Measurements from ENCODE around the gene CHMP1A.
"Not testable (repeated sequence)": the region's sequence is repeated elsewhere in the genome, so short reads cannot be mapped to it uniquely, and the experiment has no call there.

The CHMP1A gene

DNA sequence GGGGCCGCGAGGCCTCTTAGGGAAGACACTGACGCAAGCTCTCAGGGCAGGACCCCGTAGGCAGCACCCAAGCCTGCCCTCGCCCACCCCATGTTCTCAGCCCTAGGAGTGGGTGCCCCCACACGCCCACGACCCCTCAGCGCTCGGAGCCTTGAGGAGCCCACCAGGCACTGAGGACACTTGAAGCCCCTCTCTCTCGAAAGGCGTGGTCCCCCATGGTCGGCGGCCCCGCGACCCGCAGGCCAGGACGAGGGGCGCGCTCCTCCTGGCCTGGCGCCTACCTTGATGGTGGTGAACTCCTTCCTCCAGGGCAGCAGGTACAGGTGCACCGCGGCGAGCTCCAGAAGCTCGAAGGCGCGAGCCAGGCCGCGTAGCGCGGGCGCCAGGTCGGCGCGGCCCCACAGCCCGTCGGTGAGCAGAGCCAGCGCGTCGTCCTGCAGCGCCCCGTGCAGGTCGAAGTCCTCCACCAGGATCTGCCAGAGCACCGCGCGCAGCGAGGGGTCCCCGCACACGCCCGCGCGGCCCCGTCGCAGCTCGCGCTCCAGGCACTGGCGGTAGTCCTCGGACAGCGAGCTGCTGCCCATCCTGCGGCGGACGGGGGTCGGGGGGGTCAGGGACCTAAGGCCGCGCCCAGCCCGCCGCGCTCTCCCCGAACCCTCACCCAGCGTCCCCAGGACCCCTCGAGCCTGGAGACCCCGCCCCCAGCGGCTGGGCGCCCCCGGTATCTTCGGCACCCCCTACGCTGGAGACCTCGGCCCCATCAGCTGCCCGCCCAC, 43.3 kb upstream of the CHMP1A start:
- TF ChIP-seq, protein P1, sequence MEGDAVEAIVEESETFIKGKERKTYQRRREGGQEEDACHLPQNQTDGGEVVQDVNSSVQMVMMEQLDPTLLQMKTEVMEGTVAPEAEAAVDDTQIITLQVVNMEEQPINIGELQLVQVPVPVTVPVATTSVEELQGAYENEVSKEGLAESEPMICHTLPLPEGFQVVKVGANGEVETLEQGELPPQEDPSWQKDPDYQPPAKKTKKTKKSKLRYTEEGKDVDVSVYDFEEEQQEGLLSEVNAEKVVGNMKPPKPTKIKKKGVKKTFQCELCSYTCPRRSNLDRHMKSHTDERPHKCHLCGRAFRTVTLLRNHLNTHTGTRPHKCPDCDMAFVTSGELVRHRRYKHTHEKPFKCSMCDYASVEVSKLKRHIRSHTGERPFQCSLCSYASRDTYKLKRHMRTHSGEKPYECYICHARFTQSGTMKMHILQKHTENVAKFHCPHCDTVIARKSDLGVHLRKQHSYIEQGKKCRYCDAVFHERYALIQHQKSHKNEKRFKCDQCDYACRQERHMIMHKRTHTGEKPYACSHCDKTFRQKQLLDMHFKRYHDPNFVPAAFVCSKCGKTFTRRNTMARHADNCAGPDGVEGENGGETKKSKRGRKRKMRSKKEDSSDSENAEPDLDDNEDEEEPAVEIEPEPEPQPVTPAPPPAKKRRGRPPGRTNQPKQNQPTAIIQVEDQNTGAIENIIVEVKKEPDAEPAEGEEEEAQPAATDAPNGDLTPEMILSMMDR (IDR thresholded peaks at IDR 0.05; ENCODE audit: insufficient read depth, low read length, poor library complexity, severe bottlenecking): no peak
- DNase-seq (ENCODE audit: extremely low read depth, insufficient read length): peak; percentile 76
- Histone ChIP-seq H3K36me3 (ENCODE audit: control insufficient read depth, insufficient read depth, low read length) (peaks cover 1% of the 10 kb centered on the region; the same call in 1 of the 2 replicates), H3K27me3 (replicated peaks; ENCODE audit: control insufficient read depth, insufficient read depth, low read length) (no peaks in the 10 kb centered on the region), H3K4me3 (replicated peaks; ENCODE audit: low read depth, low read length) (peak overlapping the region; percentile 66)

DNA sequence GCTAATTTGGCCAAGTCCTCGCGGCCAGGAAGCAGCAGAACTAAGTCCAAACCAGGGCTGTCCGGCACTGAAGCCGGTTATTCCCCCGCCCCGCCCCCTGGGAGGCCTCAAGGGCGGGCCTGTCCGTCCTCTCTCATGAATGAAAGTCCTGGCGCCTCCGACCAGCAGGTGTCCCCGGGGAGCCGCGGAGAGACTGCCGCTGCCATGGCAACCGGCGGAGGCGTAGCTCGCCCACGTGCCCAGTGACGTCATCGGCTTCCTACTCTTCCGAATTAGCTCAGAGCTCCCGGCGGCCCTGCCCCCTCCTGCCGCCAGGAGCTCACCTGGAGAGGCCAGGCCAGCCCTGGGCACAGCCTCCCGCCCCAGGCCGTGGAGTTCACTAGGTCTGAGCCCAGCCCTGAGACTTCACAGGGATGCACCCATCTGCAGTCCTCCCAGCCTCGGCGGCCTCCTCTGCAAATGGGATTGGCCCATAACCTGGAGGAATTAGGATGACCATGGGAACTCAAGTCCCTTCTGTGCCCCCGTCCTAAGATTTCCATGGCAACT, 42.7 kb upstream of the CHMP1A start:
- DNase-seq (ENCODE audit: extremely low read depth, insufficient read length): peak; percentile 94
- Histone ChIP-seq H3K4me3 (replicated peaks; ENCODE audit: low read depth, low read length) (peak overlapping the region; percentile 66), H3K36me3 (ENCODE audit: control insufficient read depth, insufficient read depth, low read length) (peaks cover 3% of the 10 kb centered on the region), H3K27me3 (replicated peaks; ENCODE audit: control insufficient read depth, insufficient read depth, low read length) (no peaks in the 10 kb centered on the region)
- TF ChIP-seq, protein P1 (IDR thresholded peaks at IDR 0.05; ENCODE audit: insufficient read depth, low read length, poor library complexity, severe bottlenecking): peak; percentile 88

GRCh38 chr16:89699629-89700099, 42.2 kb upstream of the CHMP1A start:
- not testable (repeated sequence) for DNase-seq (ENCODE audit: extremely low read depth, insufficient read length); H3K4me3 ChIP-seq (replicated peaks; ENCODE audit: low read depth, low read length); H3K36me3 ChIP-seq (ENCODE audit: control insufficient read depth, insufficient read depth, low read length); H3K27me3 ChIP-seq (replicated peaks; ENCODE audit: control insufficient read depth, insufficient read depth, low read length)

GRCh38 chr16:89698717-89699116, 41.2 kb upstream of the CHMP1A start:
- not testable (repeated sequence) for H3K27me3 ChIP-seq (replicated peaks; ENCODE audit: control insufficient read depth, insufficient read depth, low read length); H3K4me3 ChIP-seq (replicated peaks; ENCODE audit: low read depth, low read length); H3K36me3 ChIP-seq (ENCODE audit: control insufficient read depth, insufficient read depth, low read length); DNase-seq (ENCODE audit: extremely low read depth, insufficient read length)

GRCh38 chr16:89697616-89698331, 40.3 kb upstream of the CHMP1A start:
- no peak for DNase-seq (ENCODE audit: extremely low read depth, insufficient read length)
- H3K4me3 ChIP-seq (replicated peaks; ENCODE audit: low read depth, low read length): no peak overlapping the region
- H3K36me3 ChIP-seq (ENCODE audit: control insufficient read depth, insufficient read depth, low read length): peaks cover 15% of the 10 kb centered on the region
- no peaks in the 10 kb centered on the region for H3K27me3 ChIP-seq (replicated peaks; ENCODE audit: control insufficient read depth, insufficient read depth, low read length)
- TF ChIP-seq, protein P1 (IDR thresholded peaks at IDR 0.05; ENCODE audit: insufficient read depth, low read length, poor library complexity, severe bottlenecking): no peak

DNA sequence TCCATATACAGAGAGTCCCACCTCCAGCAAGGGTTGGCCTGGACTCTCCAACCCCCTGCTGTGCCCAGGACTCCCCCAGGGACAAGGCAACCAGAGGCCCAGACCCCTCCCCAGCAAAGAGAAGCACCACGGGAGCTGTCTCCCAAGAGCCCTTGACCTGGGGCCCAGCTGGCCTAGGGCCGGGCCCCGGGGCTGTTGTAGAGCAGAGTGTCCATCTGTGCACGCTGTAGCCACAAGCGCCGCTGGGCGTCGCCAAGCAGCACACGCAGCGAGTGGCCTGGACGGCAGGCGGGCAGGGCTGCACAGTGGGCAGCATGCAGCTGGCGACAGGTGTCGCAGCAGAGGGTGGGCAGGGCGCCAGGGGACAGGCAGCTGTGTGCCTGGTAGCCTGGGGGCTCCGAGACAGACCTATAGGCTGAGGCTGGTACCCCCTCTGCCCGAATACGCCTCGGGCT, 39.7 kb upstream of the CHMP1A start:
- Histone ChIP-seq H3K36me3 (ENCODE audit: control insufficient read depth, insufficient read depth, low read length) (peaks cover 17% of the 10 kb centered on the region), H3K27me3 (replicated peaks; ENCODE audit: control insufficient read depth, insufficient read depth, low read length) (no peaks in the 10 kb centered on the region), H3K4me3 (replicated peaks; ENCODE audit: low read depth, low read length) (no peak overlapping the region)
- no peak for DNase-seq (ENCODE audit: extremely low read depth, insufficient read length)
- TF ChIP-seq, protein P1 (IDR thresholded peaks at IDR 0.05; ENCODE audit: insufficient read depth, low read length, poor library complexity, severe bottlenecking): no peak

Measured in GM06990 (cell line).